ENCODE results near the gene KLHDC8A.
A peak's percentile ranks its signal among the peaks of the same experiment; 100 is the strongest.
"Not testable (repeated sequence)": the region's sequence is repeated elsewhere in the genome, so short reads cannot be mapped to it uniquely, and the experiment has no call there.

Gene KLHDC8A

DNA sequence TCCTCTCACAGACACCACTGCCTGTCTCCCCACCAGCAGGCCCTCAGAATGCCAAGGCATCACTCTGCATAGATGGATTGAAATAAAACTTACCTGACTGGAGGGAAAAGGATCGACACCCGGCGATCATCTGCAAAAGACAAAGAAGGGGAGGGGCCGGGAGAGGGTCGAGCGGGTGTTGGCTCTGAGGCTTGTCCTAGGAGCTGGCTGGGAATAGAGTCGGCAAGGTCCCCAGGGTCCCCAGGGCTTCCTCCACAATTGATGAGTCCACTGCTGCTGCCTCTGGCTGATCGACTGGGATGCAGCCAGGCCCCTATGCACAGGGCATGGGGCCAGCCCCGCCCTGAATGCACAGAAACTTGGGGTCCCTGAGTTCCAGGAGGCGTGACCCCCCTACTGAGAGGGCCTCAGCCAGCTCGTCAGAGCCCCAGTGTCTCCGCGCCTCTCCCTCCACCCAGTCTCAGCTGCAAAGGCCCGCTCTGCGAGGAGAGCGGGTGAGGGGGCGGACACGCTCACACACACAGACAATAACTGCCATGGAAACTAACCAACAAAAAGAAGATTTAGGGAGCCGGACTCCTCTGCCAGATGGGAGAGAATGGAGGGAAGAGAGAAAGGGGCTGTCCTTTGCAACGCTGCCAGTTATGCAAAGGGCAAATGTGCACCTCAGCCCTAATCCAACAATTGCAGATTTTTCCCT lies at the start of gene KLHDC8A:
Gene KLHDC8A (minus strand): TSS at position 483 of the 700 bp plus-strand sequence. CDS start 13,318 bp downstream, outside the sequence.
- no peak for DNase-seq

GRCh38 chr1:205406252-205406651 lies 49.5 kb upstream of the KLHDC8A start:
- DNase-seq: peak in 2 of 6 experiments; percentile 12 to 15

DNA sequence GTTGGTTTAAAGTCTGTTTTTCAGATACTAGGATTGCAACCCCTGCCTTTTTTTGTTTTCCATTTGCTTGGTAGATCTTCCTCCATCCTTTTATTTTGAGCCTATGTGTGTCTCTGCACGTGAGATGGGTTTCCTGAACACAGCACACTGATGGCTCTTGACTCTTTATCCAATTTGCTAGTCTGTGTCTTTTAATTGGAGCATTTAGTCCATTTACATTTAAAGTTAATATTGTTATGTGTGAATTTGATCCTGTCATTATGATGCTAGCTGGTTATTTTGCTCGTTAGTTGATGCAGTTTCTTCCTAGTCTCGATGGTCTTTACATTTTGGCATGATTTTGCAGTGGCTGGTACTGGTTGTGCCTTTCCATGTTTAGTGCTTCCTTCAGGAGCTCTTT lies 47.8 kb upstream of the KLHDC8A start:
- DNase-seq: not testable (repeated sequence)

DNA sequence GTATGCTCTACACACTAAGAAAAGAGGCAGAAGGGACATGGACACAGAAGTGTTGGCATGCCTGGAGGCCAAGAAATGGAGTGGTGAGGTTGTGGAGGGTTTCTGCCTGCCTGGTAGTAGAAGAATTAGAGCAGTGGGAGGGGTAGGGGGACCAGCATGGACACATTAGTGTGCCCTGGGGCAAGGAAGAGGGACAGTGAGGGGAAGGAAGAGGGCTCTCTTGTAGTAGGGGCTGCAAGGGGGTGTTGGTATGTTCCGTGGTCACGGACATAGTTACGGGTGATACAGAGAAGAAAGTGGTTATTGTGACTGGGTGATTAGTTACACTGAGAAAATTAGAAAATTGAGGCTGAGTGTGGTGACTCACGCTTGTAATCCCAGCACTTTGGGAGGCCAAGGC lies 41.9 kb upstream of the KLHDC8A start:
- DNase-seq: no peak

DNA sequence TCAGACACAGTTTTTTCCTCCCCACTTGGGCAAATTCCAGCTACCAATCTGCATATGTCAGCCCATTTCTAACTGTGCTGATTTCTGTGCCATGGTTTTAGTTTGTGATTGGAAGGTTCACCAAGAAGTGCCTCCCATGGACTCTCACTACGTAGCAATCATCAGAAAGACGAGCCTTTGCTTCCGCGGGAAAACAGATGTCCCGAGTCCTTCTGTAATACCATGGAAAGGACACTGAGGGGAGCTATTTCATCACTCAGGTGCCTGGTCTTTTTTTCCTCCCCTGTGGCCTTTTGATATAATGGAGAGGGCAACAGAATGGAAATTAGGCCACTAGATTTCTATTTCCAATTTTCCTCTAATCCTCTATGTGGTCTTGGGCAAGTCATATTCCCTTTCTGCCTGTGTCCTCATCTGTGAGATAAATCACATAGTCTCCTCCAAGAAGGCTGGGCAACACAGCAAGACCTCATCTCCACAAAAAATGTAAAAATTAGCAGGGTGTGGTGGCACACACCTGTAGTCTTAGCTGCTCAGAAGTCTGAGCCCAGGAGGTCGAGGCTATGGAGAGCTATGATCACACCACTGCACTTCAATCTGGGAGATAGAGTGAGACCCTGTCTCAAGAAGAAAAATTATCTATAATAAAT lies 40.4 kb upstream of the KLHDC8A start:
- DNase-seq: peak in 1 of 6 experiments; percentile 18

DNA sequence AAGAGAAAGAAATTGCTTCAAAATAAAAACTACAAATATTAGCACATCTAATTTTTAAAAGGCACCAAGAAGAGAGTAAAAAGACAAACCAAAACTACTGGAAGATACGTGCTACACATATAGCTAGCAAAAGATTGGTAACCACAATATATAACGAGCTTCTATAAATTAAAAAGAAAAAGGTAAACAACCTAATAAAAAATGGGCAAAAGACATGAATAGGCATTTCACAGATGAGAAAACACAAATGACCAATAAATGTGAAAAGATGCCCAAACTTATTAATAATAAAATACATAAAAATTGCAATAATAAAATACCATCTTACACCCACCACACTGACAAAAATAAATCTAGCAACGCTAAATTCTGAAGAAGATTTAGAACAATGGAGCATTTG lies 38.9 kb upstream of the KLHDC8A start:
- DNase-seq: no peak

DNA sequence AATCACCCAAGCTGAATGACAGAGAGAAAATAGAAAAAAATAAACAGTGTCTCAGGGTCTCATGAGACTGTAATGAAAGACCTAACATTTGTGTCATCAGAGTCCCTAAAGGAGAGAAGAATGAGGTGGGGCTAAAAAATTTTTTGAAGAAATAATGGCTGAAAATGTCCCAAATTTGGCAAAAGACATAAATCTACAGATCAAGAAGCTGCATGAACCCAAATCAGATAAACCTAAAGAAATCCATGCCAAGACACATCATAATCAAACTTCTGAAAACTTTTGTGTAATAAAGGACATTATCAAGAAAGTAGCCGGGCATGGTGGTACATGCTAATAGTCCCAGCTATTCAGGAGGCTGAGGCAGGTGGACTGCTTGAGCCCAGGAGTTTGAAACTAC lies 35.9 kb upstream of the KLHDC8A start:
- DNase-seq: no peak

- no peak for DNase-seq
Measured at GRCh38 chr1:205391386-205391785, 34.7 kb upstream of the KLHDC8A start.

GRCh38 chr1:205387845-205388244 lies 31.1 kb upstream of the KLHDC8A start:
- no peak for DNase-seq

GRCh38 chr1:205382990-205383389 lies 26.3 kb upstream of the KLHDC8A start:
- not testable (repeated sequence) for DNase-seq

- no peak for DNase-seq
Measured at GRCh38 chr1:205382561-205382960, 25.8 kb upstream of the KLHDC8A start.

GRCh38 chr1:205381305-205381704 lies 24.6 kb upstream of the KLHDC8A start:
- DNase-seq: no peak

DNA sequence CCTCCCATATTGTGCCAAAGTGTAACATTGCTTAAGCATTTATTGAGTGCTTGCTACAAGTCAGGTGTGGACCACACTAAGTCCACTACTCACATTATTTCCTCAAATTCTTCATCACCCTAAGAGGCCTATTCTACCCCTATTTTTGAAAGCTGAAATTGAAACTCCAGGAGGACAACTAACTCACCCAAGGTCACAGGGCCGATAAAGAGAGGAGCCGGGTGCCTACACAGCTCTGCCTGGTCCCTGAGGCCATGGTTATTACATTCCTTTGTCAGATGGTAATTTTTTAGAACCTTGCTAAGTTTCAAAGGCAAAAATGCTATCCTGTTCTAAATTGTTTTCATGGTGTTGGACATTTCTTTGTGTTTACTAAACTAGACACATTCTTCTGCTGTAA lies 24.2 kb upstream of the KLHDC8A start:
- no peak for DNase-seq

- DNase-seq: no peak
Measured at GRCh38 chr1:205379056-205379455, 22.3 kb upstream of the KLHDC8A start.

- DNase-seq: no peak
Measured at GRCh38 chr1:205377355-205377754, 20.6 kb upstream of the KLHDC8A start.

DNA sequence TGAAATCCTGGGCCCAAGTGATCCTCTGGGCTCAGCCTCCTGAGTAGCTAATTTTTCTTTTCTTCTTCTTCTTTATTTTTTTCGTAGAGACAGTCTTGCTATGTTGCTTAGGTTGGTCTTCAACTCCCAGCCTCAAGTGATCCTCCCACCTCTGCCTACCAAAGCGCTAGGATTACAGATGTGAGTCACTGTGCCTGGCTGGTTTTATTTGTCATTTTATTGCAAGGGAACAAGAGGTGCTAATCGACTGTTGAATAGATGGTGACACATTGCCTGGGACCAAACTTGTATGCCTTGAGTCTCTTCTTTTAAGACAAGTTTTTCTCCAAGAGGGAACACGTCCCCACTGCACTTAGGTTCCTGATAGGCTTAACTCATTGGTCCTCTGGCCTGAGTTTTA lies 20.0 kb upstream of the KLHDC8A start:
- no peak for DNase-seq

- DNase-seq: no peak
Measured at GRCh38 chr1:205375835-205376545, 19.3 kb upstream of the KLHDC8A start.

DNA sequence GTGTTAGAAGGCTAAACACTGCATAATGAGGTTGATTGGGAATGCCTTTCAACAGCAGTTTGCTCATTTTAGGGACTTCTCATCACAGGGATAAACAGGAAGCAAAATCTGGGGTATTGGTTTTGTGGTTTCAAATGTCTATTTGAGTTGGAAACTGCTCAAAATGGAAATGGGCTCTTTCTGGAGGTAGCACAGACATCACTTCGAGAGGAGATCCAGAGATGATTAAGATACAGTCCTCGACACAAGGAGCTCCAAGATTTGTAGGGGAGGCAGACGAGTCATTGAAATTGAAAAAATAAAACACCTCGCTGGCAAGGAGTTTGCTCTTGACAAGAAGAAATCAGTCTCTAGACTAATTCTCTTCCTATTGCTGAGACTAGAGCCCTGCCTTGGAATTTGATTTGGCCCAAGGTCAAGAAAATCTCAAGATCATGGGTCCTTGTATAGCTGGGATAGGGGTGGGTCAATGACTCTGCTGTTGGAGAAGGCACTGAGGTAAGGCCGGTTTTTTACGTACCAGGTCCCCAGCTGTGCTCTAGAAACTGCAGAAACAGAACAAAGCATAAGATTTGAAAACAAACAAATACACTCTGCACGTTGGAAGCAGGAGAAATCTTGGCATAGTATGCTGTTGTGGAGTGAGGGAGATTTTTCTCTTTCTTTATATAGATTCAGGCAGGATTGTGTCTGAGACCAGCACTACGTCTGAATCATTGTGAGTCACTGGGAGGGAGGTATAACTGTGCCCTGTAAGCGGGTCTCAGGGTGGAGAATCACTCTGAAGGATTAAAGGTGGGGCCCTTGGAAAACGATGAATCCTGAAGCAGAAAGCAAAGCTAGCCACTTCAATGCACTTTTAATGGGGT lies 17.7 kb upstream of the KLHDC8A start:
- no peak for DNase-seq

- DNase-seq: no peak
Measured at GRCh38 chr1:205373798-205374175, 17.1 kb upstream of the KLHDC8A start.

- no peak for DNase-seq
Measured at GRCh38 chr1:205373022-205373797, 16.5 kb upstream of the KLHDC8A start.

- DNase-seq: no peak
Measured at GRCh38 chr1:205371871-205372660, 15.3 kb upstream of the KLHDC8A start.

Data from stimulated activated naive CD4-positive, alpha-beta T cell (primary cell).